ENCODE data around the gene CASZ1. TPM values are rescaled to one million over a fixed set of nuclear protein-coding genes. Genes with fewer than 3 reads are reported as not detected.

The CASZ1 gene
- polyA plus RNA-seq, 1 experiment, result 0.64 TPM

GRCh38 chr1:10838541-10838940 lies 42.1 kb upstream of the CASZ1 start:
- ChIA-PET CTCF (no interaction called here), POLR2A (no interaction called here)
- no peak for DNase-seq (ENCODE audit: low read depth)
- TF ChIP-seq CTCF (IDR thresholded peaks at IDR 0.05; ENCODE audit: insufficient read depth, low read depth, low read length), result no peak
- Histone ChIP-seq H3K27me3 (ENCODE audit: control insufficient read depth, insufficient read depth, low read length) (peaks cover 23% of the 10 kb centered on the region), H3K4me3 (ENCODE audit: low read depth, low read length) (no peak overlapping the region), H3K36me3 (ENCODE audit: control insufficient read depth, insufficient read depth, low read length) (no peaks in the 10 kb centered on the region)

GRCh38 chr1:10836726-10837125 lies 40.3 kb upstream of the CASZ1 start:
- ChIA-PET POLR2A (no interaction called here), CTCF (interaction anchor here (1.0 to 1.2 kb wide), 2 partner anchors 10 to 315 kb away, joined by 4 read pairs; no protein-coding TSS in a partner anchor)
- TF ChIP-seq CTCF (IDR thresholded peaks at IDR 0.05; ENCODE audit: insufficient read depth, low read depth, low read length), result no peak
- Histone ChIP-seq H3K27me3 (ENCODE audit: control insufficient read depth, insufficient read depth, low read length) (peaks cover 20% of the 10 kb centered on the region), H3K4me3 (ENCODE audit: low read depth, low read length) (no peak overlapping the region), H3K36me3 (ENCODE audit: control insufficient read depth, insufficient read depth, low read length) (no peaks in the 10 kb centered on the region)
- DNase-seq (ENCODE audit: low read depth), result no peak

GRCh38 chr1:10835822-10836421 lies 39.5 kb upstream of the CASZ1 start:
- ChIA-PET CTCF (no interaction called here), POLR2A (no interaction called here)
- DNase-seq (ENCODE audit: low read depth), result no peak
- Histone ChIP-seq H3K4me3 (ENCODE audit: low read depth, low read length) (no peak overlapping the region), H3K27me3 (ENCODE audit: control insufficient read depth, insufficient read depth, low read length) (peaks cover 20% of the 10 kb centered on the region), H3K36me3 (ENCODE audit: control insufficient read depth, insufficient read depth, low read length) (no peaks in the 10 kb centered on the region)
- no peak for TF ChIP-seq CTCF (IDR thresholded peaks at IDR 0.05; ENCODE audit: insufficient read depth, low read depth, low read length)

GRCh38 chr1:10835421-10835820 lies 39.0 kb upstream of the CASZ1 start:
- H3K27me3 ChIP-seq (ENCODE audit: control insufficient read depth, insufficient read depth, low read length), result peaks cover 20% of the 10 kb centered on the region

GRCh38 chr1:10834770-10835412 lies 38.4 kb upstream of the CASZ1 start:
- ChIA-PET CTCF (no interaction called here), POLR2A (no interaction called here)
- Histone ChIP-seq H3K27me3 (ENCODE audit: control insufficient read depth, insufficient read depth, low read length) (peaks cover 16% of the 10 kb centered on the region), H3K4me3 (ENCODE audit: low read depth, low read length) (no peak overlapping the region), H3K36me3 (ENCODE audit: control insufficient read depth, insufficient read depth, low read length) (no peaks in the 10 kb centered on the region)
- DNase-seq (ENCODE audit: low read depth), result no peak
- no peak for TF ChIP-seq CTCF (IDR thresholded peaks at IDR 0.05; ENCODE audit: insufficient read depth, low read depth, low read length)

More at GRCh38 chr1:10835421-10835820, 39.0 kb upstream of the CASZ1 start:
- TF ChIP-seq CTCF (IDR thresholded peaks at IDR 0.05; ENCODE audit: insufficient read depth, low read depth, low read length), result no peak
- ChIA-PET POLR2A (no interaction called here), CTCF (no interaction called here)
- Histone ChIP-seq H3K36me3 (ENCODE audit: control insufficient read depth, insufficient read depth, low read length) (no peaks in the 10 kb centered on the region), H3K4me3 (ENCODE audit: low read depth, low read length) (no peak overlapping the region)
- no peak for DNase-seq (ENCODE audit: low read depth)
